COLO829 (cell line): Measurements from ENCODE around the gene SBF2.
"Not testable (repeated sequence)": the region's sequence is repeated elsewhere in the genome, so short reads cannot be mapped to it uniquely, and the experiment has no call there.

Source experiments
- DNase-seq: peaks from one replicate; pipeline ENCODE4 v3.0.0; 2012; ENCODE audit warnings: low spot score

The SBF2 gene

DNA sequence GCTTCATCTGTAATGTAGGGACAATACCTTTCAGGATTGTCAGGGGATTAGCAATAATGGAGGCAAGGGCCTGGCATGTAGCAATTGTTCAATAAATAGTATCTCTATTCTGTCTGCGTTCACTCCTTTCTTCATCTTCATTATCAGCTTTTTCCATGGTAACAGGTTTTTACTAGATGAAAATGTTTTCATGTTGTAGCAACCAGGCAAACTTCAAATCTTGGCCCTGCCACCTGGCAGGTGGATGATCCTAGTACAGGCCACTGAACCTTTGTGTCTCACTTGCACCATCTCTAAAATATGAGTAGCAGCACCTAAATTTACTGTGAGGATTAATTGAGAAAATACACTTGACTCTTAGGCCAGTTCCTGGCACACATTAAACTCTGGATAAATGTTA is 546.8 kb downstream of the SBF2 start:
- DNase-seq, result no peak

DNA sequence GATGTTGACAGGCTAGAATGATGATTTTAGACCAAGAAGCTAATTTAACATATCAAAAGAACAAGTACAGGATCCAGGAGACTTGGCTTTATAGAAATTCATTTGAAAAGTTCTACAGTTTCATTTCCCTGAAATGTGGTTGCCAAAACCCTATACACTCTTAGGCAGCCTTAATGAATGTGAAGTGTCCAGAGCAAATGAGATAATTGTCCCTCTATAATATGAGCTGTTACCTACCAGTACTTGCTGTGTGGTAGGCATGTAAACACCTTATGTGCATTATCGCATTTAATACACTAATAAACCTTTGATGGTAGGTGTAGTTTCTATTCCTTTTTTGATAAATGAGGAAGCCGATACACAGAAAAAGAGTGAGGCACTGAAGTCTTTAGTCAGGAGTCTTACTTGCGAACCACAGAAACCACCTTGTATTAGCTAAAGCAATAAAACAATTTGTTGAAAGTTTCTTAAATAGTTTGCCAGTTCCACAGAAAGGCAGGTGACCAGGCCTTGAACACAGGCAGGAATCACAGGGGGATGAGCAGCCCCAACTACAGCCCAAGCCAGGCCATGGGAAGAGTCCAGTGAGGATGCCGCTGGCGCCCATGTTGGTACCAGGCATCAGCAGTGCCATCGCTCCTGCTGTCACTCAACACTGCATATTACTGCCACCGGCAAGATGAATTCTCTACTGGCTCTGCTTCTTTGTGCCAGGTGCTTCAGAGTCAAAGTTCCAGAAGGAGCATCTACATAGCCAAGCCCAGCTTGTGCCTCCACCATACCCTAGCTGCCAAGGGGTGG is 548.4 kb downstream of the SBF2 start:
- no peak for DNase-seq

DNA sequence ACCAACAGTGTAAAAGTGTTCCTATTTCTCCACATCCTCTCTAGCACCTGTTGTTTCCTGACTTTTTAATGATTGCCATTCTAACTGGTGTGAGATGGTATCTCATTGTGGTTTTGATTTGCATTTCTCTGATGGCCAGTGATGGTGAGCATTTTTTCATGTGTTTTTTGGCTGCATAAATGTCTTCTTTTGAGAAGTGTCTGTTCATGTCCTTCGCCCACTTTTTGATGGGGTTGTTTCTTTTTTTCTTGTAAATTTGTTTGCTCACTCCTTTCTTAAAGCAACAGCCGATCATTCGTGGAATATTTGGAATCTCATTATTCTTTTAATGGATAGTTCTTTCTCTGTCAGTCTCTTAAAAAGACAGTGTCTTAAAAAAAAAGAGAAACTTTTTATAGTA is 550.5 kb downstream of the SBF2 start:
- DNase-seq, result not testable (repeated sequence)

DNA sequence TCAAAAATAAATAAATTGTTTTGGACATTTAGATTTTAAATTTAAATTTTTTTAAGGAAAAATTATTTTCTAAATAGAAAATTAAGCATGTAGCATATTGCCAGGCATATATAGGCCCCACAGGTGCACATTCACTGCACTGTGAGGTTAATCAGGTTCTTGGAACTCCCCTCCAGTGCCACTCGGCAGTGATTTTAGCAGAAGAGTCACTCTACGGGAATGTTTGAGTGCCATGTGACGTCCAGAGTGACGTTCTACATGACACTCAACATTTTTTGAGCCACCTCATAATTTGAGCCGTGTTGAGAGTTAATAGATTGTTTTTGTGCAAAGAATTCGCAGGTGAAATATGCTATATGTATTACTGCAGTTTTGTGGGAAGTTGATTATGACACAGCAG is 552.8 kb downstream of the SBF2 start:
- DNase-seq, result no peak

DNA sequence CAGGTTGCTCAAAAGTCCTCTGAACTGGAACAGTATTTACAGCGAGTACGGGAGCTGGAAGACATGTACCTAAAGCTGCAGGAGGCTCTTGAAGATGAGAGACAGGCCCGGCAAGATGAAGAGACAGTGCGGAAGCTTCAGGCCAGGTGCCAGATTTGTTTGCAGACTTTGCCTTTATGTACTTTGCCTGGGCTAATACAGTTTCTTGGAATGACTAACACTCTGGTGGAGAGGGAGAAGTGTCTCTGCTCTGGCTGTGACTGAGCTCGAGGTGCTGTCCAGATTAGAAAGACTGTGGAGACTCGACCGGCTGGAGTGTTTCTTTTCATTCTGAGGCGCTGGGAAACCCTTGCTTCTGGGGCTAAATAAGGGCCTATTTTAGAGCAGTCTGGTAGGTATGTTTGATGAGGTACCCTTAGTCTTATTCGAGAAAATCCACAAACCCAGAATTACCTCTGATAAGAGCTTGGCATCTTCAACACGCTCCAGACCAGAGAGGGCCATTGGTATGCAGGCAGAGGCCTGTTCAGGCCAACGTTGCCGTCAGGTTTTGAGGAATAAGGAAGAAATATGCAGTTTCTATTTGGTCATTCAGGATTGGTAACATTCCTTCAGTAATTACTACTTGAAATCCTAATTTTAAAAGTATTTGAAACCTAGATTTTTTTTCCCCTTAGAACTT is 553.7 kb downstream of the SBF2 start:
- no peak for DNase-seq

DNA sequence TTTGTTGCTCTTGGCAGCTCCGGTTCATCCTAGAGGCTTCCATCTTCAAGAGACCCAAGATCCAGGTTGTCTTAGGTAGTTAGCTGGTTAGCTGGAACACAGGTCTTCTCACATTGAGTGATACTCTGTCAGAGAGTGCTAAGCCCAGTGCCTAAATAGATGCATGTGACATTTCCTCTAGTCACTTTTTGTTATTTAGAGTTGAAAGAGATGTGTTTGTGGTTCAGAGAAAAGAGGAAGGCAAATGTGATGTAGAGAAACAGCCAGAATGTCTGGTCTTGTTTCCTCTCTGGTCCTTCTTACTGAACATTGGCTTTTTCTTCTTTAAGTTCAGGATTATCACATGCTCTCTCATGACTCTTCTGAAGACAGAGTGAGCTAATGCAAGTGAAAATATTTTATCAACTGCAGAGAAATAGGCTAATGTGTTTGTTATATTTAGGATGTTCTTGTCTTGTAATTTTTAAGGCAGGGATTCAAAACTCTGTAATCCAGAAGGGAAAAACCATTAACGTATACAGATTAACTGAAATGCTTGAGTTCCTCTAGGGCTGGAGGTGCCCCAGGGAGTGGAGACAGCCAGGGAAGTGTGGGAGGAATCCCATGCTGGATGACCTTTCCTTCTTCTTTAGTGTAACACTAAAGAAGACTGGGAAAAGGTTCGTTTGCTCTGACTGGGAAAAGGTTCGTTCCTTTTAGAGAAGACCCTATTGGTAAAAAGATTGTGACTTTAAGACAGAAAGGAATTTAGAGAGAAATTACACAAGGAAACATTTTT is 554.7 kb downstream of the SBF2 start:
- no peak for DNase-seq

DNA sequence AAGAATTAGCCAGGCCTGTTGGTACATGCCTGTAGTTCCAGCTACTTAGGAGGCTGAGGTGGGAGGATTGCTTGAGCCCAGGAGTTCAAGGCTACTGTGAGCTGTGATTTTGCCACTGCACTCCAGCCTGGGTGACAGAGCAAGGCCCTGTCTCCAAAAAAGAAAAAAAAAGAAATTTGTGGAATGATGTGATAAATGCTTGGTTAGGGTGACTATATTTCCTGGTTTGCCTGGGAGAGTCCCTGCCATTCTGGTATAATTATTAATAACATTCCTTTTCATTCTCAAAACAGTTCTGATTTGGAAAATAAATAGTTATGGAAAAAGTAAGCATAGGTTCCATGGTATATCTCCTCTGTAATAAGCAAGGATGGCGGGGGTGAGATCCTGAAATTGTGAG is 555.3 kb downstream of the SBF2 start:
- no peak for DNase-seq

DNA sequence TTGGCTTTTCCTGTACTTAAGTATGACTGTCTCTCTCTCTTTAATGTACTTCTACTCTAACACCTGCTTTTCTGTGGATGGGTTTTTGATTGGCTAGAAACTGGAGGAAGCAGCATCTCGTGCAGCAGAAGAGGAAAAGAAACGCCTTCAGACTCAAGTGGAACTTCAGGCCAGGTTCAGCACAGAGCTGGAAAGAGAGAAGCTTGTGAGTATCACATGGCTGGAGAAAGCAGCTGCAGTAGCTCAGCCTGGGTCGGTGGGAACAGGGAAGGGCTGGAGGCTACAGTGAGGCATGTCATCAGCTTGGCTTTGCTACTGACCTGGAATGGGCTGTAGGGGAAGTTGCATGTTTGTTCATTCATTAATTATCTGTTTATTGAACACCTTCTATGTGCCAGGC is 555.9 kb downstream of the SBF2 start:
- no peak for DNase-seq

DNA sequence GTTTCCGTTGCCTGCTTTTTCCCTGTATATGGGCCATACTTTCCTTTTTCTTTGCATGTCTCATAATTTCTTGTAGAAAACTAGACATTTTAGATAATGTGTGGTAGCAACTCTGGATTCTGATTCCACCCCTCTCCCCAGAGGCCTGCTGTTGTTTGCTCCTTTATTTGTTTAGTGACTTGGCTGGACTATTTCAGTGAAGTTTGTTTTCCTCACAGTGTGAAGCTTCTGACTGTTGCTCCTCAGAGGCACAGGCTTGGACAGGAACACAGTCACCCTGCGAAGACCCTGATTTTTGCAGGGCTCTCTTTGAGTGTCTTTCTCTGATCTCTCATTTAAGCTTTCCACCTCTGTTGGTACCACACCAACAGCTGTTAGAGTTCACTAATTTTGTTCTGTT is 557.7 kb downstream of the SBF2 start:
- no peak for DNase-seq

DNA sequence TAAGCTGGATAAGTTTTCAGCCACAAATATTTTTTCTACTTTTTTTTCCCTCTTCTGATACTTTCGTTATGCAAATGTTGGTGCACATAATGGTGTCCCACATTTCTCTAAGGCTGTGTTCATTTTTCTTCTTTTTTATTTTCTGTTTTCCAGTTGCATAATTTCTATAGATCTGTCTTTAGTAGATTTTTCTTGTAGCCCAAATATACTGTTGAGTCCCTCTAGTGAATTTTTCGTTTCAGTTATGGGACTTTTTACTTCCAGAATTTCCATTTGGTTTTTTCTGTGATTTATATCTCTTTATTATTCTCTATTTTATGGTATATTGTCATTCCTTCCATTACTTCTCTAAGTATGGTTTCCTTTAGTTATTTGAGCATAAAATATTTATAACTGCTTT is 558.1 kb downstream of the SBF2 start:
- DNase-seq, result no peak

DNA sequence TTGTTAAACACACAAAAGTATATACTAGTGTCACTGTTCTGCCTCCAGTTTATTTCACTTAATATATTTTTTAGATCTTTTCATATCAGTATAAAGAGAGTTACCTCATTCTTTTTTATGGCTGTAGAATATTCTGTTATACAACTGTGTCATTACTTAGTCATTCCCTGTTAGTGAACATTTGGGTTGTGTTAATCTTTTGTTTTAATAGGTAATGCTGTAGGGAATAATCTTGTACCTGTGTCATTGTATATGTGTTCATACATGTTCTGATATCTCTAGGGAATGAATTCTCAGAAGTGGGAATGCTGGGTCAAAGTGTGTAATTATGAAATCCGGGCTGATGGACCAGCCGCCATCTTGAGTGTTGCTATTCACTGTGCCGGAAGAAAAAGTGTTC is 558.8 kb downstream of the SBF2 start:
- DNase-seq, result no peak

DNA sequence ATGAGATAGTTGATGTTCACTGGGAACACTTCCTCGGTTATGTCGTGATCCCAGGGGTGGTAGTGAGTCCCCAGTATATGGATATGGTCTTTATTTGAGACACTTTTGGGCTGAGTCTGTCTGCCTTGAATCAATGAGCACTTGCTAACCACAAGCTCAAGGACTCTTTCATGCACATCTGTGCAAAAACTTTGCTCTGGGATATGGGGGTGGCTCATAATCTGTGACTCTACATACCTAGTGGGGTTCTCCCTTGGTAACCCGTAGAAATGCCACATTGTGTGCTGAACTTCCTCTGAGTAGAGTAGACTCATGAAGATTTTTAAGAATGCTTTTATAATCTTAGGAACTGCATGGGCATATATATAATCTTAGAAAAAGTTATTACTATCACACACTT is 560.8 kb downstream of the SBF2 start:
- no peak for DNase-seq

DNA sequence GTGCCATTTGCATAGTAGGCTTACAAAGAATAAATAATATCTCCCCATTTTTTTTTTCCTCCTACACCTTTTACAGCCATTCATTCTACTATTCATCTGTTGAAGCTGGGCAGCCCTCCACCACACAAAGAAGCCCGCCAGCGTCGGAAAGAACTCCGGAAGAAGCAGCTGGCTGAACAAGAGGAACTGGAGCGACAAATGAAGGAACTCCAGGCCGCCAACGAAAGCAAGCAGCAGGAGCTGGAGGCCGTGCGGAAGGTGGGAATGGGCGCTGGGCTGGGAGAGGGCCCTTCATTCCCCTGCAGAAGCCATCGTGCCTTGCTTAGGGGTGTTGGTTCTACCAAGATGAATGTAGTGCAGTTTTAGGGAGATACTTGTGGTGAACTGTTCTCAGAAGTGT is 561.6 kb downstream of the SBF2 start:
- no peak for DNase-seq

DNA sequence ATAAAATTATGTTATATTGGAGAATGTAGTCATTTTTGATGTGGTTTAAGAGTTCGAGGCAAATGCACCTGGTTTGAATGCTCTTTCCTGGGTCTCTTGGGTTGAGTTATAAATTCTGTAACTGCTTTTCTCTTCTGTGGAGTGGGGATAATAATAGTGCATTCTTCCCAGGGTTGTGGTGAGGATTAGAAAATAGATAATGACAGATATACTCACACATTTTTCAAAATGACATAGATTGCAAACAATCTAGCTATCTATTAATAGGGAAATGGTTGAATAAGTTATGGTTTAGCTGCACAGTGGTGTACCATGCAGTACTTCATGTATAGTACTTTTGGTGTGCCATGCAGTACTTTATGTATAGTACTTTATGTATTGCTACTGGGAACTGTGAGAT is 562.8 kb downstream of the SBF2 start:
- DNase-seq, result no peak
